Measurements from ENCODE around the gene C4B.

Gene C4B

GRCh38 chr6:32073101-32073500 lies 58.5 kb downstream of the C4B start:
- no peak overlapping the region for H3K4me3 ChIP-seq (ENCODE audit: low read depth, low read length)
- DNase-seq (ENCODE audit: low read depth, low spot score), result no peak
- ChIA-PET POLR2A (no interaction called here), CTCF (interaction anchor here (1.1 to 4.5 kb wide), 3 partner anchors 15 to 25 kb away, joined by 3 to 21 read pairs (median 3); no protein-coding TSS in a partner anchor)
- TF ChIP-seq, protein P1, sequence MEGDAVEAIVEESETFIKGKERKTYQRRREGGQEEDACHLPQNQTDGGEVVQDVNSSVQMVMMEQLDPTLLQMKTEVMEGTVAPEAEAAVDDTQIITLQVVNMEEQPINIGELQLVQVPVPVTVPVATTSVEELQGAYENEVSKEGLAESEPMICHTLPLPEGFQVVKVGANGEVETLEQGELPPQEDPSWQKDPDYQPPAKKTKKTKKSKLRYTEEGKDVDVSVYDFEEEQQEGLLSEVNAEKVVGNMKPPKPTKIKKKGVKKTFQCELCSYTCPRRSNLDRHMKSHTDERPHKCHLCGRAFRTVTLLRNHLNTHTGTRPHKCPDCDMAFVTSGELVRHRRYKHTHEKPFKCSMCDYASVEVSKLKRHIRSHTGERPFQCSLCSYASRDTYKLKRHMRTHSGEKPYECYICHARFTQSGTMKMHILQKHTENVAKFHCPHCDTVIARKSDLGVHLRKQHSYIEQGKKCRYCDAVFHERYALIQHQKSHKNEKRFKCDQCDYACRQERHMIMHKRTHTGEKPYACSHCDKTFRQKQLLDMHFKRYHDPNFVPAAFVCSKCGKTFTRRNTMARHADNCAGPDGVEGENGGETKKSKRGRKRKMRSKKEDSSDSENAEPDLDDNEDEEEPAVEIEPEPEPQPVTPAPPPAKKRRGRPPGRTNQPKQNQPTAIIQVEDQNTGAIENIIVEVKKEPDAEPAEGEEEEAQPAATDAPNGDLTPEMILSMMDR (IDR thresholded peaks at IDR 0.05; ENCODE audit: insufficient read depth, low read length, missing control alignments), result no peak

DNA sequence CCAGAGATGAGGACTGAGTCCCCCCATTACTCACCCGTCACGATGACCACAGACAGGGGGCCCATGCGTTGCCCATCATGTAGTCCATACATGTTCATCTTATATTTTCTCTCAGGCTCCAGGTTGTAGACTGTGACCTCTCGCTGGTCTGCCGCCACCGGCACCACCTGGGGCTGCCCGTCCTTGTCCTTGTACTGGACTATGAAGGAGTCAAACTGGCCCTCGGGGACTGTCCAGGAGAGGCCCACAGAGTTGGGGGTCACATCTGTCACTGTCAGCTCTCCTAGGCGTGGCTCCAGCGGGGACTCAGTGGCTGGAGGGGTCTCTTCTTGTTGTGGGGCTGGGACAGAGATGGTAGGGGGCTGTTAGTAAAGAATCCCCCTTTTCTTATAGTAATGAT lies 59.0 kb downstream of the C4B start:
- H3K4me3 ChIP-seq (ENCODE audit: low read depth, low read length), result no peak overlapping the region
- DNase-seq (ENCODE audit: low read depth, low spot score), result no peak
- ChIA-PET CTCF (interaction anchor here (1.2 to 4.5 kb wide), 2 partner anchors 21 to 25 kb away, joined by 3 to 21 read pairs; no protein-coding TSS in a partner anchor), POLR2A (no interaction called here)
- TF ChIP-seq, protein P1 (IDR thresholded peaks at IDR 0.05; ENCODE audit: insufficient read depth, low read length, missing control alignments), result no peak

DNA sequence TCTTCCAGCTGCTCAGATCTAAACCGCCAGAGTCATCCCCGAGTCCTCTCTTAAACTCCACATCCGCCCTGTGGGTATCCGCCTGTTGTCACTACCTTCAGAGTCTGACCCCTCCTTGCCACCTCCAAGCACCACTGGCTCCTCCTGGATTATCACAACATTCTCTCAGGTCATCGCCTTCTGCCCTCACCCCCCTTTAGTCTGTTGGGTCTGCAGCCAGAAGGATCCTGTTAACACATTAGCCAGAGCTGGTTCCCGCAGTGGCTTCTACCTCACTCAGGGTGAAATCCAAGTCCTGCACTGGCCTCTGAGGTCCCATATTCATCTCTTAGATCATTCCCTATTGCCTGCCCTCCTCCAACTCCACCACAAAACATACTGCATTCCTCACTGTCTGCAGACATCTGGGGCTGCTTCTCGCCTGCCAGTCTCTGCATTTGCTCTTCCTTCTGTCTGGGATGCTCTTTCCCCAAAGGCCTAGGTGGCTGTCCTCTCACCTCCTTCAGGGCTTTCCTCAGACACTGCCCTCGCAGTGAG lies 60.5 kb downstream of the C4B start:
- POLR2A ChIA-PET, result no interaction called here
- CTCF ChIA-PET, result interaction anchor here (1.0 to 2.8 kb wide), 4 partner anchors 12 to 44 kb away, joined by 3 to 18 read pairs (median 6); no protein-coding TSS in a partner anchor
- no peak overlapping the region for H3K4me3 ChIP-seq (ENCODE audit: low read depth, low read length)
- no peak for DNase-seq (ENCODE audit: low read depth, low spot score)
- TF ChIP-seq, protein P1 (IDR thresholded peaks at IDR 0.05; ENCODE audit: insufficient read depth, low read length, missing control alignments), result no peak

- CTCF ChIA-PET, result interaction anchor here (1.0 to 2.8 kb wide), 6 partner anchors 9 to 43 kb away, joined by 3 to 18 read pairs (median 6); no protein-coding TSS in a partner anchor
- H3K4me3 ChIP-seq (ENCODE audit: low read depth, low read length), result no peak overlapping the region
- DNase-seq (ENCODE audit: low read depth, low spot score), result no peak
- TF ChIP-seq, protein P1 (IDR thresholded peaks at IDR 0.05; ENCODE audit: insufficient read depth, low read length, missing control alignments), result no peak
- POLR2A ChIA-PET, result no interaction called here
These were observed 61.2 kb downstream of the C4B start for GRCh38 chr6:32075781-32076180.

GRCh38 chr6:32076321-32076809 lies 61.8 kb downstream of the C4B start:
- no peak overlapping the region for H3K4me3 ChIP-seq (ENCODE audit: low read depth, low read length)
- CTCF ChIA-PET, result interaction anchor here (1.0 to 2.8 kb wide), 5 partner anchors 9 to 43 kb away, joined by 3 to 18 read pairs (median 6); no protein-coding TSS in a partner anchor
- POLR2A ChIA-PET, result interaction anchor here (0.6 kb wide), 1 partner anchor 109 kb away, joined by 3 read pairs; no protein-coding TSS in a partner anchor
- TF ChIP-seq, protein P1 (IDR thresholded peaks at IDR 0.05; ENCODE audit: insufficient read depth, low read length, missing control alignments), result no peak
- DNase-seq (ENCODE audit: low read depth, low spot score), result no peak

DNA sequence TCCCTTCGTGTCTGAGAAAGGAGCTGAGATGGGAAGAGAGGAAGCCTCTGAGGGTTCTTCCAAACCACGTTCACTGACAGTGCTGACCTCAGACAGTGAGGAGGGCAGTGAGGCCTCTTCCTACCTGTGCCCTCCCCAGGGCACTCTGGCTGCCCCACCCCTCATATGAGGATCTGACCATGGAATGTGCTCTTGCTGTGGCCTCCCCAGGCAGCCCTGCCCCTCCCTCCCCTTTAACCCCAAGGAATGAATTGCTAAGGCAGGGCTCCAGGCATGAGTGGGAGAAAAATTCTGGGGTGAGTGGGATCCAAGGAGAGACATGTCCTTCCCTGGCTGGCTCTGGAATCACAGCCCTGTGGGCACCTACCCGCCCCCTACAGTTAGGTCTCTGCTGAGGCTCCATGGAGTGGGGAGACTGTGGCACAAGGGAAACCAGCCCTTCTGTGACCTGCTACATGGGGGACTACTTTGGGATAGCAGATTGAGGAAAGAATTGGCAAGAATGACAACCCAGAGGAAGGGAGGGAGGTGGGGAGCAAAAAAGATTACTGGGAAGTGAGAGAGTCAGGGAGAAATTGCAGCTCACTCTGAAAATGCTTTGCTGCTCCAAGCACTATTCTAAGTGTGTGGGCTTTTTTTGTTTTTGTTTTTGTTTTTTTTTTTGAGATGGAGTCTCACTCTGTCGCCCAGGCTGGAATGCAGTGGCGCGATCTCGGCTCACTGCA lies 65.1 kb downstream of the C4B start:
- TF ChIP-seq, protein P1 (IDR thresholded peaks at IDR 0.05; ENCODE audit: insufficient read depth, low read length, missing control alignments), result no peak
- POLR2A ChIA-PET, result no interaction called here
- no peak overlapping the region for H3K4me3 ChIP-seq (ENCODE audit: low read depth, low read length)
- no peak for DNase-seq (ENCODE audit: low read depth, low spot score)
- CTCF ChIA-PET, result interaction anchor here (1.9 to 5.4 kb wide), 2 partner anchors 13 to 32 kb away, joined by 4 to 26 read pairs; no protein-coding TSS in a partner anchor
